HepG2 (cell line): ENCODE results near the gene CDKN1A. TPM values are rescaled to one million over a fixed set of nuclear protein-coding genes. Genes with fewer than 3 reads are reported as not detected.

Source experiments
- ARHGAP35 ChIP-seq: sonication (generic); formaldehyde crosslinking; IDR thresholded peaks from 2 replicates; pipeline ENCODE4 v1.9.0; 2022; ENCODE audit warnings: mild to moderate bottlenecking, inconsistent platforms, moderate library complexity, missing genetic modification reagents, borderline replicate concordance
- ETV5 ChIP-seq: IDR thresholded peaks from 2 replicates; pipeline ENCODE4 v1.6.1; 2018; ENCODE audit warnings: missing biosample characterization, missing genetic modification reagents, inconsistent platforms, borderline replicate concordance
- GLMP ChIP-seq: sonication (generic); formaldehyde crosslinking; IDR thresholded peaks from 2 replicates; pipeline ENCODE4 v1.9.0; 2021; ENCODE audit warnings: missing genetic modification reagents, mild to moderate bottlenecking, borderline replicate concordance
- GPBP1L1 ChIP-seq: sonication (generic); formaldehyde crosslinking; IDR thresholded peaks from 2 replicates; pipeline ENCODE4 v1.5.0; 2020; ENCODE audit warnings: mild to moderate bottlenecking, missing genetic modification reagents
- IRF2 ChIP-seq: IDR thresholded peaks from 2 replicates; pipeline ENCODE4 v1.6.1; 2018; ENCODE audit warnings: missing genetic modification reagents, missing compliant biosample characterization
- JUNB ChIP-seq: sonication (generic); formaldehyde crosslinking; IDR thresholded peaks from 2 replicates; pipeline ENCODE4 v1.8.0; 2022; ENCODE audit warnings: missing genetic modification reagents, mild to moderate bottlenecking, borderline replicate concordance
- MAZ ChIP-seq, 2 experiments: sonication (generic) in 1 of 2; formaldehyde crosslinking in 1 of 2; IDR thresholded peaks; 2 replicates each; pipeline versions ENCODE4 v1.5.0 to v1.6.1; 2012 to 2020; ENCODE audit warnings: low read depth in 2 of 2, mild to moderate bottlenecking in 2 of 2, borderline replicate concordance in 1 of 2, improper control_type of control experiment in 1 of 2, low read length in 1 of 2, missing genetic modification reagents in 1 of 2, moderate library complexity in 1 of 2
- PAXIP1 ChIP-seq: sonication (generic); formaldehyde crosslinking; conservative IDR thresholded peaks from 2 replicates; pipeline ENCODE4 v1.4.0; 2020; ENCODE audit warnings: mild to moderate bottlenecking, missing genetic modification reagents, moderate library complexity
- TERF1 ChIP-seq: sonication (generic); formaldehyde crosslinking; IDR thresholded peaks from 2 replicates; pipeline ENCODE4 v1.8.0; 2022; ENCODE audit warnings: mild to moderate bottlenecking, missing genetic modification reagents, moderate library complexity
- ZFP37 ChIP-seq: sonication (generic); formaldehyde crosslinking; IDR thresholded peaks from 2 replicates; pipeline ENCODE4 v1.4.0; 2020; ENCODE audit warnings: missing genetic modification reagents, borderline replicate concordance
- ZNF367 ChIP-seq: sonication (generic); formaldehyde crosslinking; IDR thresholded peaks from 2 replicates; pipeline ENCODE4 v1.4.0; 2020; ENCODE audit warnings: missing genetic modification reagents, borderline replicate concordance
- ZNF687 ChIP-seq: sonication (generic); formaldehyde crosslinking; IDR thresholded peaks from 2 replicates; pipeline ENCODE4 v1.5.1; 2020; ENCODE audit warnings: mild to moderate bottlenecking, missing genetic modification reagents, moderate library complexity
- polyA plus RNA-seq, 8 experiments: library from polyadenylated mRNA; depleted of rRNA in 3 of 8; stranded (reverse) in 7 of 8; unstranded in 1 of 8; fragments of >200 nt; fragmentation: Illumina TruSeq in 4 of 8; extraction: Trizol in 4 of 8; gene quantifications; 2 replicates each; pipeline versions ENCODE4 v1.2.1 to v1.2.3, GENCODE V29; 2011 to 2016; ENCODE audit warnings: low read depth in 4 of 8, missing spikeins in 1 of 8, mixed read lengths in 1 of 8; ENCODE audit not compliant: insufficient read depth in 1 of 8
- total RNA-seq, 5 experiments: library from RNA; depleted of rRNA; stranded (reverse); fragments of >200 nt; fragmentation: Illumina TruSeq; extraction: Trizol; gene quantifications; 2 replicates each; pipeline ENCODE4 v1.2.3, GENCODE V29; 2016; ENCODE audit warnings: low read depth in 1 of 5
- TF ChIP-seq, protein P1 (sequence below): sonication (generic); formaldehyde crosslinking; IDR thresholded peaks from 2 replicates; pipeline ENCODE4 v1.8.0; 2022; ENCODE audit warnings: missing genetic modification reagents, mild to moderate bottlenecking, borderline replicate concordance

Gene CDKN1A
- total and polyA plus RNA-seq, 2 of the 13 experiments (the other 11 are each of a cell fraction or from before 2014, with no cell fraction given): 60.7 to 92.1 TPM

GRCh38 chr6:36682328-36683144 lies 4.0 kb downstream of the CDKN1A start (continued):
- peak; percentile 62 for TF ChIP-seq ZNF687 (CRISPR knock-in tag)
- no peak for TF ChIP-seq GLMP
- TF ChIP-seq PAXIP1: peak; percentile 70
- no peak for TF ChIP-seq ARHGAP35 (CRISPR knock-in tag)
- peak; percentile 49; the same call in 1 of the 2 replicates for TF ChIP-seq JUNB (CRISPR knock-in tag)
- TF ChIP-seq MAZ (IDR thresholded peaks at IDR 0.05; ENCODE audit: borderline replicate concordance, low read depth, low read length): no peak
- TF ChIP-seq MAZ (CRISPR knock-in tag; IDR thresholded peaks at IDR 0.05; ENCODE audit: low read depth): 0 out of 2 replicates have a peak, but pooled peaks have one; percentile 32
- no peak for TF ChIP-seq ETV5 (CRISPR knock-in tag)
- TF ChIP-seq, protein P1, sequence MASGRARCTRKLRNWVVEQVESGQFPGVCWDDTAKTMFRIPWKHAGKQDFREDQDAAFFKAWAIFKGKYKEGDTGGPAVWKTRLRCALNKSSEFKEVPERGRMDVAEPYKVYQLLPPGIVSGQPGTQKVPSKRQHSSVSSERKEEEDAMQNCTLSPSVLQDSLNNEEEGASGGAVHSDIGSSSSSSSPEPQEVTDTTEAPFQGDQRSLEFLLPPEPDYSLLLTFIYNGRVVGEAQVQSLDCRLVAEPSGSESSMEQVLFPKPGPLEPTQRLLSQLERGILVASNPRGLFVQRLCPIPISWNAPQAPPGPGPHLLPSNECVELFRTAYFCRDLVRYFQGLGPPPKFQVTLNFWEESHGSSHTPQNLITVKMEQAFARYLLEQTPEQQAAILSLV (CRISPR knock-in tag): no peak
- TF ChIP-seq ZNF367 (CRISPR knock-in tag): peak; percentile 54; the same call in 1 of the 2 replicates
- 0 out of 2 replicates have a peak, but pooled peaks have one; percentile 24 for TF ChIP-seq ZFP37 (CRISPR knock-in tag)
- no peak for TF ChIP-seq GPBP1L1
- peak; percentile 17; the same call in 1 of the 2 replicates for TF ChIP-seq IRF2 (CRISPR knock-in tag)
- TF ChIP-seq TERF1: no peak
